ENCODE measurements around the gene APOB.

Gene APOB

DNA sequence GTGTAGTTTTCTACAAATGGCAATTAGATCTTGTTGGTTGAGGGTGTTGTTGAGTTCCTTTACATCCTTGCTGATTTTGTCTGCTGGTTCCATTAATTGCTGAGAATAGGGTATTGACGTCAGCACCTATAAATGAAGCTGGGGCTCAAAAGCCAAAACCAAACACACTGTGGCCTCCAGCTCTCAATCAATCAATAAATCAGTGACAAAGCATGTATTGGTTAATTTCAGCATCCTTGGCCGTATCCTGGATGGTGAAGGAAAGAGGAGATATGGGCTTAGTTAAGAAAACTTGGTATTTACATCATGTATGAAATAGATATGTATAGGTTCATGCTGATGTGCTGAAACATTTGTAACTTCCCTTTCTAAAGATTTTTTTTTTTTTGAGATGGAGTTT is 13.2 kb upstream of the APOB start:
- Histone ChIP-seq H3K27me3 (ENCODE audit: insufficient read depth, low read depth) (no peaks in the 10 kb centered on the region), H3K27ac (no peak overlapping the region), H2AFZ (ENCODE audit: low read depth) (no peak overlapping the region), H3K4me3 (IDR thresholded peaks at IDR 0.05; ENCODE audit: insufficient read depth, low read depth, low read length) (no peak overlapping the region), H3K4me2 (no peak overlapping the region), H3K9ac (no peak overlapping the region), H4K20me1 (ENCODE audit: insufficient read depth) (no peaks in the 10 kb centered on the region), H3K4me1 (ENCODE audit: low read depth, poor library complexity, severe bottlenecking) (no peaks in the 10 kb centered on the region), H3K36me3 (ENCODE audit: insufficient read depth) (no peaks in the 10 kb centered on the region), H3K79me2 (ENCODE audit: insufficient read depth, low read depth) (no peaks in the 10 kb centered on the region)
- TF ChIP-seq, protein P1, sequence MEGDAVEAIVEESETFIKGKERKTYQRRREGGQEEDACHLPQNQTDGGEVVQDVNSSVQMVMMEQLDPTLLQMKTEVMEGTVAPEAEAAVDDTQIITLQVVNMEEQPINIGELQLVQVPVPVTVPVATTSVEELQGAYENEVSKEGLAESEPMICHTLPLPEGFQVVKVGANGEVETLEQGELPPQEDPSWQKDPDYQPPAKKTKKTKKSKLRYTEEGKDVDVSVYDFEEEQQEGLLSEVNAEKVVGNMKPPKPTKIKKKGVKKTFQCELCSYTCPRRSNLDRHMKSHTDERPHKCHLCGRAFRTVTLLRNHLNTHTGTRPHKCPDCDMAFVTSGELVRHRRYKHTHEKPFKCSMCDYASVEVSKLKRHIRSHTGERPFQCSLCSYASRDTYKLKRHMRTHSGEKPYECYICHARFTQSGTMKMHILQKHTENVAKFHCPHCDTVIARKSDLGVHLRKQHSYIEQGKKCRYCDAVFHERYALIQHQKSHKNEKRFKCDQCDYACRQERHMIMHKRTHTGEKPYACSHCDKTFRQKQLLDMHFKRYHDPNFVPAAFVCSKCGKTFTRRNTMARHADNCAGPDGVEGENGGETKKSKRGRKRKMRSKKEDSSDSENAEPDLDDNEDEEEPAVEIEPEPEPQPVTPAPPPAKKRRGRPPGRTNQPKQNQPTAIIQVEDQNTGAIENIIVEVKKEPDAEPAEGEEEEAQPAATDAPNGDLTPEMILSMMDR (conservative IDR thresholded peaks at IDR 0.05; ENCODE audit: low read depth, low read length), result no peak

- no peaks in the 10 kb centered on the region for H3K36me3 ChIP-seq (ENCODE audit: insufficient read depth)
- no peaks in the 10 kb centered on the region for H4K20me1 ChIP-seq (ENCODE audit: insufficient read depth)
- no peak overlapping the region for H3K9ac ChIP-seq
- H3K4me2 ChIP-seq, result no peak overlapping the region
- TF ChIP-seq, protein P1 (conservative IDR thresholded peaks at IDR 0.05; ENCODE audit: low read depth, low read length), result no peak
- no peak overlapping the region for H2AFZ ChIP-seq (ENCODE audit: low read depth)
- H3K27ac ChIP-seq, result no peak overlapping the region
- H3K4me1 ChIP-seq (ENCODE audit: low read depth, poor library complexity, severe bottlenecking), result no peaks in the 10 kb centered on the region
- H3K27me3 ChIP-seq (ENCODE audit: insufficient read depth, low read depth), result no peaks in the 10 kb centered on the region
- no peaks in the 10 kb centered on the region for H3K79me2 ChIP-seq (ENCODE audit: insufficient read depth, low read depth)
- H3K4me3 ChIP-seq (IDR thresholded peaks at IDR 0.05; ENCODE audit: insufficient read depth, low read depth, low read length), result no peak overlapping the region
Observed at GRCh38 chr2:21055879-21056790, 12.3 kb upstream of the APOB start.

DNA sequence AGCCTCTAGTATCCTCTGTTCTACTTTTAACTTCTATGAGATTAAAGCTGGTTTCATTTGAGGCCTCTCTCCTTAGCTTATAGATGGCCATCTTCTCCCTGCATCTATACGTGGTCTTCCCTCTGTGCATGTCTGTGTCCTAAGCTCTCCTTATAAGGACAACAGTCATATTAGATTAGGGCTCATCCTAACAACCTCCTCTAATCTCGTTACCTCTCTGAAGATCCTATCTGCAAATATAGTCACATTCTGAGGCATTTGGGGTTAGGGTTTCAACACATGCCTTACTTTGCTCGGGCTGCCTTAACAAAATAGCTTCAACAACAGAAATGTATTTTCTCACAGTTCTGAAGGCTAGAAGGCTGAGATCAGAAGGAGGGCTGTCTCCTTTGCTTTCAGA is 11.6 kb upstream of the APOB start:
- Histone ChIP-seq H3K79me2 (ENCODE audit: insufficient read depth, low read depth) (no peaks in the 10 kb centered on the region), H3K9ac (no peak overlapping the region), H3K36me3 (ENCODE audit: insufficient read depth) (no peaks in the 10 kb centered on the region), H3K27ac (no peak overlapping the region), H3K4me1 (ENCODE audit: low read depth, poor library complexity, severe bottlenecking) (no peaks in the 10 kb centered on the region), H3K27me3 (ENCODE audit: insufficient read depth, low read depth) (no peaks in the 10 kb centered on the region), H3K4me3 (IDR thresholded peaks at IDR 0.05; ENCODE audit: insufficient read depth, low read depth, low read length) (no peak overlapping the region), H4K20me1 (ENCODE audit: insufficient read depth) (no peaks in the 10 kb centered on the region), H3K4me2 (no peak overlapping the region), H2AFZ (ENCODE audit: low read depth) (no peak overlapping the region)
- TF ChIP-seq, protein P1 (conservative IDR thresholded peaks at IDR 0.05; ENCODE audit: low read depth, low read length), result no peak

GRCh38 chr2:21054011-21054410 is 10.1 kb upstream of the APOB start:
- H3K27me3 ChIP-seq (ENCODE audit: insufficient read depth, low read depth), result no peaks in the 10 kb centered on the region

More at GRCh38 chr2:21054011-21054410, 10.1 kb upstream of the APOB start:
- H2AFZ ChIP-seq (ENCODE audit: low read depth), result no peak overlapping the region
- H4K20me1 ChIP-seq (ENCODE audit: insufficient read depth), result no peaks in the 10 kb centered on the region
- TF ChIP-seq, protein P1 (conservative IDR thresholded peaks at IDR 0.05; ENCODE audit: low read depth, low read length), result no peak
- H3K27ac ChIP-seq, result no peak overlapping the region
- H3K4me1 ChIP-seq (ENCODE audit: low read depth, poor library complexity, severe bottlenecking), result no peaks in the 10 kb centered on the region
- no peak overlapping the region for H3K4me3 ChIP-seq (IDR thresholded peaks at IDR 0.05; ENCODE audit: insufficient read depth, low read depth, low read length)
- no peaks in the 10 kb centered on the region for H3K36me3 ChIP-seq (ENCODE audit: insufficient read depth)
- no peak overlapping the region for H3K4me2 ChIP-seq
- no peak overlapping the region for H3K9ac ChIP-seq
- H3K79me2 ChIP-seq (ENCODE audit: insufficient read depth, low read depth), result no peaks in the 10 kb centered on the region
